ENCODE measurements around the gene SEMA4B.
A peak's percentile ranks its signal among the peaks of the same experiment; 100 is the strongest.
"Not testable (repeated sequence)": the region's sequence is repeated elsewhere in the genome, so short reads cannot be mapped to it uniquely, and the experiment has no call there.

SEMA4B gene

DNA sequence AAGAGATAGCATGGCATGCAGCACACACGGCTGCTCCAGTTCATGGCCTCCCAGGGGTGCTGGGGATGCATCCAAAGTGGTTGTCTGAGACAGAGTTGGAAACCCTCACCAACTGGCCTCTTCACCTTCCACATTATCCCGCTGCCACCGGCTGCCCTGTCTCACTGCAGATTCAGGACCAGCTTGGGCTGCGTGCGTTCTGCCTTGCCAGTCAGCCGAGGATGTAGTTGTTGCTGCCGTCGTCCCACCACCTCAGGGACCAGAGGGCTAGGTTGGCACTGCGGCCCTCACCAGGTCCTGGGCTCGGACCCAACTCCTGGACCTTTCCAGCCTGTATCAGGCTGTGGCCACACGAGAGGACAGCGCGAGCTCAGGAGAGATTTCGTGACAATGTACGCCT lies 27.8 kb downstream of the SEMA4B start:
- DNase-seq: no peak

DNA sequence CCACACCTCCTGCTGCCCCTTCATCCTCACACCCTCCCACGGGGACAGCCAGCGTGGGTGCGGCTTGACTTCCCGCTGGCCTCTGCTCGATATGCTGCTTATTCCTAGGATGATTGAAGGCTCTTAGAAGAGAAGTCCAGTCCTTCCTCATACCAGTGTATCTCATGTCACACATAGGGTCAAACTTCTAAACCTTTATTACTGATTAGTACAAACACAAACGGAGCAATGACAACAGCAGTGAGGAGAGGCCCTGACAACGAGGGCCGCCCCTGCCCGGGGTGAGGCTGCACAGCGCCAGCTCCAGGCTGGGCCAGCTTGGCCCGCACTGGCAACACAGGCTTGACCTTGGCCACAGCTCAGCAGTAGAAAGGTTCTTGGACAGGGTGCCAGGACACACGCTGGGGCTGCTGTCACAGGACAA lies 29.0 kb downstream of the SEMA4B start:
- DNase-seq: no peak

DNA sequence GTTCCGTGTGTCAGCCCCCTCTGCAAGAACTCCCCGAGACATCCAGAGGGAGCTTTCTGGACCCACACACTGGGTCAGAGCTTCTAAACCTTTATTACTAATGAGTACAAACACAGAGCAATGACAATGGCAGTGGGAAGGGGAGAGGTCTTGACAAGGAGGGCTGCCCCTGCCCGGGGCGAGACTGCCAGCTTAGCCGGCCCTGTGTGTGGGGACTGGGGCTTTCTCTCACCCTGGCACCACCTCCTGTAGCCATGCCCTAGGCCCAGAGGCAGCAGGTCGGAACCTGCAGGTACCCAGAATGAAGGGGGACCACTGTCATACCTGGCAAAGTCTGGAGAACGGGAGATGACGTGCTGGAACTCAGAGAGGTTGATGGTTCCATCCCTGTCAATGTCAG lies 29.5 kb downstream of the SEMA4B start:
- no peak for DNase-seq

DNA sequence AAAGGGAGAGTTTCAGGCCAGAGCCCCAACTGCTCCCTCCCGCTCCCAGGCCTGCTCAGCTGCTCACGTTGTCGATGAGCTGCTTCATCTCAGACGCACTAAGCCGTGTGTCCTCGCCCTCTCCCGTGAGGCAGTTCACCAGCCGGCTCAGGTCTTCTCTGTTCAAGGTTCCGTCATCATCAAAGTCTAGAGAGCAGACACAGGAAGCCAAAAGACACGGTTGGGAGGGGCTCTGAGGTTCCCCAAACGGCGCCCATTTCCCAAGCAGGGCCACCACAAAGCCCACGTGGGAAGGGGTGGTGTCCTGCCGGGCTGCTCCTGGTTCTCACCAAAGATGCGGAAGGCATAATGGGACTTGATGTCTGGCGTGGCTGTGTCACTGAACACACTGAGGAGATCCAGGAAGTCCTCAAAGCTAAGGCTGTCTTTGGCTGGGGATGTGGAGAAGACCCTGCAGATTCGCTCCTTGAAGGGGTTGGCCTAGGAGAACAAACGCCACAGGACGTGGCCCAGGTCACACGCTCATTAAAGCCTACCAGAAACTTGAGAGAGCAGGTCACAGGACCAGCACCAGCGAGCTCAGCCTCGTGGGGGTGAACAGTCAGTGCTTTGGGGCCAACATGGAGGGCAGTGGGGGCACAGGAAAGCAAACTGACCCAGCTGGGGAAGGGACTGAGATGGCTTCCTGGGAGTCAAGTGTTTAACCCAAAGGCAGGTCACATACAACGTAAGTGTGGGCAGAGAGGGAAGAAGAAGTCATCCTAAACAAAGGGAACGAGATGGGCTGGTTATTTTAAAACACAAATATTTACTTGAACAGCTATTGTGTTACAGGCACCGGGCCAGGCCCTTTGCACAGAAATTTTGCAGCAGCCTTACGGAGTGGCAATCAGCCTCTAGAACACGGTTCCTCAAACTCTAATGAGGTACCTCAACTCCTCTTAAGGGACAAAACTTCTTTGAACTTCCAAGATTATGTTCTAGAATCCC lies 30.2 kb downstream of the SEMA4B start:
- DNase-seq: no peak

DNA sequence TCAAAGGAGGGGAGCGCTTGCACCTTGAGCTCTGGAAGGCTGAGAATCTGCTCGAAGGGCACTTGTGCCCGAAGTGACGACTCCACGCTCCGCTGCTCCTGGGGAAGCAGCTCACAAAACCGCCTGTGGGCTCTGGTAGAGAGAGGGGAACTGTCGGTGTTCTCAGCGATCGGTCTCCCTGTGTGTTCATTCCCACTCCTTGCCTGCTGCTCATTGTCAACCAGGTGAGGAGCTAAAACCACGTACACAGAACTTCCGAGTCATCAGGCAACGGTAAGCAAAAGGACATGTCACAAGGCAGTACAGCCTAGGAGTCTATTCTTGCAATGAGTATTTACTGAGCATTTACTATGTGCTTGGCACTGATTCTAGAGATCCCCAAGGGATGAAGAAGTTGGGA lies 31.1 kb downstream of the SEMA4B start:
- no peak for DNase-seq

DNA sequence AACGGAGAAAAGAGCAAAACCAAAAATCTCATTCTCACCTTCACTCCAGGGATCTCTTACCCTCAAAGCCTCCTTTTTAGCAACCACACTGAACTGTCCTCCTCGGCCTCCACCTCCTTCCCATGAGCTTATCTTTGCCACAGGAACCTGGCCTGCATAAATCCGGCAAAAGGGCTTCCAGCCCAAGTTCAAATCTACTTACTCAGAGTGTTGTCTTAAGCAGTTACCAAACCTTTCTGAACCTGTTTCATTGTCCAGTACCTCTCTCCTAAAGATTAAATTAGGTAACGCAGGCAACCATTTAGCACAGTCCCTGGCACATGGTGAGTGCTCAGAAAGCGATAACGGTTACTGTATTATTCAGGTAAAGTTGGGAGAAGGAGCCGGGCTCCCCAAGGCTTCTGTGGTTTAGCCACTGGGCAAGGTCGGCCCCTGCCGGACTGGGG lies 31.8 kb downstream of the SEMA4B start:
- DNase-seq: no peak

DNA sequence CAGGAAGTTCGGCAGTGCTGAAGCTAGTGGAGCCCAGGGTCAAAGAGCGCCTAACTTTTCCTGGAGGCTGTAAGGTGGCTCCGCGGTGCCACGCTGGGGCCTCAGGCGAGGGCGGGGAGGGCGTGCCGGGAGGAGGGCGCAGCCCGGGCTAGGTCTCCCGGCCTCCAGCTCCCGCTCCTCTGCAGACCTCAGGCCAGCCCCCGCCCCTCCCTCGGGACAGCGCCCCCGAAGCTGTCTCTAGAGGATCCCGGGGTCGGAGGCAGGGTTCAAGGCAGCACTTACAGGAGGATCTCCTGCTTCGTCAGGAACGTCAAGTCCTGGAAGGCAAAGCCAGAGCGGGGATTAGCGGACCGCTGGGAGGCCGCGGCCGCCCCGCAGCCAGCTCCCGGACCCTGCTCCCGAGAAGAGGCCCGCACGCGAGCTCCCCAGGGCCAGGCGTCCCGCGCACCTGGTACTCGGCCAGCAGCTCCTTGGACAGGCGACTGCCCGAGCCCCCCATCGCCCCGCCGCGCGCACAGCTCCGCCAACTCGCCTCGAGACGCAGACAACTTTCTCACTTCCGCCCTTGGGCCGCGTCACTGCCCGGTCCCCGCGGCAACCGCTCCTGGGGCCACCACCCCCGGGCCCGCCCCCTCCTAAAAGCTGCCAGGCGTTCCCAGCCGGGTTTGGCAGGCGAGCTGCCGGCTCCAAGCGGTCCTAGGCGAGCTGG lies 32.4 kb downstream of the SEMA4B start, which contains the start of gene CIB1:
Gene CIB1 (minus strand): TSS at position 555 of the 709 bp plus-strand sequence. CDS start 56 bp downstream, at position 499.
- DNase-seq: peak; percentile 97

DNA sequence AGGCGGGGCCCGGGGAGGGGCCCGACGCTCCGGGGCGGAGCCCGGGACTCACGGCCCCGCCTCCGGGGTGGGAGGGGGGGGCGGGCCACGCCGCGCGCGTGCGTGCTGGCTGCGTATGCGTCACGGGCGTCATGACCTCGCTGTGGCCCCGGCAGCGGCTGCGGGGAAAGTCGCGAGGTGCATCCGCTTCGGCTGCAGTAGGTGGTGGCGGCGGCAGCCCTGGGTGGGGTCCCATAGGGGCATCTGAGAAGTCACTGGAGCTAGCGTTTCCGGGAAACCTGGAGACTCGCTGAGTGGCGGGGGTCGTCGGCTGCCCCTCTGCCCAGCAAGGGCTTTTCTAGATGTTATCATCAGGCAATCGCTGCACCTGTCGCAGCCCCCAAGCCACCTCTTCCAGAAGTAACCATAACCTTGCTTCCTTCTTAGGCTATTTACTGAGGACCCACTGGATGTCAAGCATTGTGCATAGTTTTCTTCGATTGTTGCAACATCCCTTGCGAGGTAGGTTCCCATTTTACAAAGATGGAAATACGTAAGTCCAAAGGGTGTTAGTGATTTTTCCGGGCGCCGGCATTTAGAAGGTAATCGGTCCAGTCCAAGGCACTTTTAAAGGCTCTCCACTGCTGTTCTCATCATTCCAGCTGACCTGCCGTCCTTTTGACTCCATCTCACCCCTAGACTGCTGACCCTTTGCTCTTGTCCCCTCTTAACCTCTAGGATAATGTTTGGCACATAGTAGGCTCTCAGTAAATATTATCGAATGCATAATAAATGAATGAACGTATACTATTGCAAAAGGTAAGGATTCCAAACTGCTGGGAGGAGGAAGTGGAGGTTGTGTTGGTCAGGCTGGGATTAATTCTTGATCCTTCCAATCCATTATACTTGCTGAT lies 33.2 kb downstream of the SEMA4B start, which contains the start of gene GDPGP1:
Gene GDPGP1 (plus strand): TSS at position 114 of the 893 bp plus-strand sequence. CDS start 6,700 bp downstream, outside the sequence.
- no peak for DNase-seq

DNA sequence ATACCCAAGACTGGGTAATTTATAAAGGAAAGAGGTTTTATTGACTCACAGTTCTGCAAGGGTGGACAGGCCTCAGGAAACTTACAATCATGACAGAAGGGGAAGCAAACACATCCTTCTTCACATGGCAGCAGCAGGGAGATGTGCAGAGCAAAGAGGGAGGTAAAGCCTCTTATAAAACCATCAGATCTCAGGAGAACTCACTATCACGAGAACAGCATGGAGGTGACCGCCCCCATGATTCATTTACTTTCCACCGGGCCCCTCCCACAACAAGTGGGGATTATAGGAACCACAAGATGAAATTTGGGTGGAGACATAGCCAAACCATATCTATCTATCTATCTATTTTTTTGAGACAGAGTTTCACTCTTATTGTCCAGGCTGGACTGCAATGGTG lies 38.2 kb downstream of the SEMA4B start:
- no peak for DNase-seq

DNA sequence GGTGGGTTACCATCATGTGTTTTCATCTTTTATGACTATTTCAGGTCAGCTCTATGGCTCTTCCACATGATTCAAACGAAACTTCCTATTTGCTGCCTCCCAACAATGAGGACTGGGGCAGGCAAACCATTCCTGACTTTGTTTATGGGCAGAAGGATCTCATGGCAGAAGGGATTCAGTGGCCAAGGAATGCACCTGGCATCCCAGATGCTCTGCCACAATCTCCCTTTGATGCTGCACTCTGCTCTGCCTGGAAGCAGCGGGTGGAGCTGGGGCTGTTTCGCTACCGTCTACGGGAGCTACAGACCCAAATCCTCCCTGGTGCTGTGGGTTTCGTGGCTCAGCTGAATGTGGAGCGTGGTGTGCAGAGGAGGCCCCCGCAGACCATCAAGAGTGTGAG lies 39.7 kb downstream of the SEMA4B start:
- DNase-seq: no peak

DNA sequence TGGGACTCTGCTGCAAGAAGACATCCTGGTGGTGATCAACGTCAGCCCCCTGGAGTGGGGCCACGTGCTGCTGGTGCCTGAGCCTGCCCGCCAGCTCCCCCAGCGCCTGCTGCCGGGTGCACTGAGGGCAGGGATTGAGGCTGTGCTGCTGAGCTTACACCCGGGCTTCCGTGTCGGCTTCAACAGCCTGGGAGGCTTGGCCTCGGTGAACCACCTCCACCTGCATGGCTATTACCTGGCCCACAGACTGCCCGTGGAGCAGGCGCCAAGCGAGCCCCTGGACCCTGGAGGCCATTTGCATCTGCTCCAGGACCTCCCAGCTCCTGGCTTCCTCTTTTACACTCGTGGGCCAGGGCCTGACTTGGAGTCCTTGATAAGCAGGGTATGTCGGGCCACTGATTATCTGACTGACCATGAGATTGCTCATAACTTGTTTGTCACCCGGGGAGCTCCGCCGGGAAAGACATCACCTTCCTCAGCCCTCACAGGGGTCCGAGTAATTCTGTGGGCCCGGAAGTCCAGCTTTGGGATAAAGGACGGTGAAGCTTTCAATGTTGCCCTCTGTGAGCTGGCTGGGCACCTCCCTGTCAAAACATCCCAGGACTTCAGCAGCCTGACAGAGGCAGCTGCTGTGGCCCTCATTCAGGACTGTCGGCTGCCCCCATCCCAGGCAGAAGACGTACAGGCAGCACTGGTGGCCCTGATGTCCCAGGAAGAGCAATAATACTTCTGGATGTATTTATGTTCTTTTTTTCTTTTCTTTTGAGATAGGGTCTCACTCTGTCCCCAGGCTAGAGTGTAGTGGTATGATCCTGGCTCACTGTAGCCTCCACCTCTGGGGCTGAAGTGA lies 40.4 kb downstream of the SEMA4B start:
- DNase-seq: no peak

DNA sequence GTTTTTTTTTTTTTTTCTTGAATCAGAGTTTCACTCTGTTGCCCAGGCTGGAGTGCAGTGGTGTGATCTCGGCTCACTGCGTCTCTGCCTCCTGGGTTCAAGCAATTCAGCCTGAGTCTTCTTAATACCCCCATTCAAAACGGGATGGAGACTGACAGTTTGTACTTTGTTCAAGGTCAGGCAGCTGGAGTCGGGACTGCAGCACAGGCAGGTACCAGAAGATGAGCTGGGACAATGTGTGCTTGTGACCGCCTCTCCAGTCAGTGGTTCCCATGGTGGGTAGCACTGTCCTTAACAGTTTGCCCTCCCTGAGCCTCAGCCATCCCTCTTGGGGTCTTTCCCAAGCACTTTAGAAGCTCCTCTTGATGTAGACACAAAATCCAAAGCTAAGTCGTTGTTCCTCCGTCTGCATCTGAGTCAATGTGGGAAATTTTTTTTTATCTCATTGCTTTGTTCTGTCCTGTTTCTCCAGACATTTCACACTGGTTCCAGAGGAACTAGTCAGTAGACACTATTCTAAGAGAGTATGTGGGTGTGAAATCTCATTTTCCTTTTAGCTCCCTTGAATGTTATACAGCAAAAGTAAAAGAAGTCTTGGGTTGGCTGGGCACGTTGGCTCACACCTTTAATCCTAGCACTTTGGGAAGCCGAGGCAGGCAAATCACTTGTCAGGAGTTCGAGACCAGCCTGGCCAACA lies 43.0 kb downstream of the SEMA4B start:
- DNase-seq: no peak

DNA sequence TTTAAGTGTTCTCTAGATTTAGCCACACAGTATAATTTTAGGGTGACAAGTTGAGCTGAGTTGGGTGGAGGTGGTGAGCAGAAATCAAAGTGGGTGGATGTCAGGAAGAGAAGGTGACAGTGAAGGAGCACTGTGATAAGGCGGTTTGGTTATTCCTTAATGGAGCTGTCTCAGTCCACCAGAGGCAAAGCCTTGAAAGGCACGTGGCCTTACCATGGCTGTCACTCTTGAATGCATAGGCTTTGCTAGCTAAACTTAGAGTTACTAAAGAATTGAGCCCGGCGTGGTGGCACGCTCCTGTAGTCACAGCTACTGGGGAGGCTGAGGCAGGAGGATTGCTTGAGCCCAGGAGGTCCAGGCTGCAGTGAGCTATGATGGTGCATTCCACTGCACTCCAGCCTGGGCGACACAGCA lies 47.7 kb downstream of the SEMA4B start:
- DNase-seq: no peak

DNA sequence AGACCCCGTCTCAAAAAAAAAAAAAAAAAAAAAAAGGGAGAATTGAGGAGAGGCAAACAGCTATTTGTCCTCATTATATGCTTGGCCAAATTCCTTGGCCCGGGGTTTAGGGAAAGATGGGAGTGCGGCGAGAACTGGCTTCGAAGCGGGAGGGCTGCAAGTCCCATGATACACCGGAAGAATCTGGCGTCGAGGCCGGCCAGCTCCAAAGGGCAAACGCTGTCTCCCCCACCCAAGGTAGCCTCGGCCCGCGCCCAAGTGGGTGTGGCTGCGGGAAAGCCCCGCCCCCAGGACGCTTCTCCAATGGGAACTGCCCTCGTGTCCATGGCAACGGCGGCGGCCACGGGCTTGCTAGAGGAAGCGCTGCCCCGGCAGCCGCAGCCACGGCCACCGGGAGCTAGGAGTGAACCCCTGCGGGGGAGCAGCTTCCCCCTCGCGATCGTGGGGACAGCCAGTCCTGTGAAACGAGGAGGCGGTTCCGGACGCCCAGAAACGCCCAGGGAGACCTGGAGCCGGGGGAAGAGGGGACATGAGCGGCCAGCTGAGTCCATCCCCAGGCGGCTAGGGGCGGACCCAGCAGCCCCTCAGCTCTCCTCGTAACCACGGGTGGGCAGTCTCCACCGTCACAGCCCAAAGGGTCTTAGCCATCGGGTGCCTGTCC lies 48.2 kb downstream of the SEMA4B start, which contains the start of gene TTLL13:
Gene TTLL13 (plus strand): TSS at position 354 of the 661 bp plus-strand sequence. CDS start 1,075 bp downstream, outside the sequence.
- peak; percentile 86 for DNase-seq

DNA sequence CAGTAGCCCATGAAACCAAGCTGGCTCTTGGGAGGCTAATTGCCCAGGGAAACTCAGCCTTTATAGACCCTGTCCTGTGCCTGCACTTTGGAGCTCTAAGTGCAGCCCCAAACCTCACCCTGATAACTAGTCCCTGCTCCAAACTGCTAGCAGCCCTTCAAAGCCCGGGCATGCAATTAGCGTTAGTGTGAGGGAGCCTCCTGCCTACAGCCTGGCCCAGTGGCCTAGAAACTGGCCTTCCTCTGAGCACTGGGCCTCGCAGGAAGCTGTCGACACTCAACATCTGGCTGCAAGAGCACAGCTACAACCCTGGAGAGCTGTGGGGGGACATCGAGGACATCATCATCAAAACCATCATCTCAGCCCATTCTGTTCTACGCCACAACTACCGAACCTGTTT lies 56.6 kb downstream of the SEMA4B start:
- DNase-seq: no peak

DNA sequence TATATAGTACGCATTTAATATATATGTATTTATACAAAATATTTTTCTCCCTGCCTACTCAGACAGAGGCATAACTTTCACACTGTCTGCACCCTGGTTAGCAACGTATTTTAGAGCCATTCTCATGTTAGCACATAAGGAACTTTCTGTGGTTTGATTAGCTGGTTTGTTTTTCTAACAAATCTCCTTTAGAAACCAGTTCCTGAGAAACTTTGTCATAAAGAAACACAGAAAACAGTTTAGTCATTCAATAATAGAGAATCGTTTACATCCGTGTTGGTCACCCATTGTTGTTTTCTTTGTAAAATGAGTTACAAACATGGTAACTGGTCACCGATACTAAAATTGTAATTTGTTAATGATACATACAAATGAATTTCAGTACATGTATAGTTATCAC lies 58.4 kb downstream of the SEMA4B start:
- no peak for DNase-seq

DNA sequence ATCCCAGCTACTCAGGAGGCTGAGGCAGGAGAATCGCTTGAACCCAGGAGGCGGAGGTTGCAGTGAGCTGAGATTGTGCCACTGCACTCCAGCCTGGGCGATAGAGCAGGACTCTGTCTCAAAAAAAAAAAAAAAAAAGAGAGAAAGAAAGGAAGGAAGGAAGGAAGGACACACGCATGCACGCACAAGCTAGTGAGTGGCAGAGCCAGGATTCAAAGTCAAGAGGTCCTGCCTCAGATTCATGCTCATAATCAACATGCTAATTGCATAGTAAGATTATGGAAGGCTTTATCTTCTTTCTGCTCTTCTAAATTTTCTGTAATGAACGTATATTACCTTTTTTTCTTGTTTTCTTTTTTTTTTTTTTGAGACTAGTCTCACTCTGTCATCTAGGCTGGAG lies 59.6 kb downstream of the SEMA4B start:
- not testable (repeated sequence) for DNase-seq

DNA sequence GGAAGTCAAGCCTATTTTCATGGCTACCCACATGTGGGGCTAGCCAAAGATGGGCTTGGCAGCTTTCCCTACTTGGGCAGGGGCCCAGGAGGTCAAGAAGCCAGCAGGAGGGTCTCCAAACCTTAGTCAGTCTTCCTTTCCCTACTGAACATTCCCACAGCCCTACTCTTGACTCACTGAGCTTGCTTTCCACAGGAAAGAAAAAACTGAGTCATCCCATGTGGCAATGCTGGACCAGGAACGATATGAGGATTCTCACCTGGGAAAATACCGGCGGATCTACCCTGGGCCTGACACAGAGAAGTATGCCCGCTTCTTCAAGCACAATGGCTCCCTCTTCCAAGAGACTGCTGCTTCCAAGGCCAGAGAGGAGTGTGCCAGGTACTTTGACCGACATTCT lies 60.7 kb downstream of the SEMA4B start:
- DNase-seq: peak; percentile 42

DNA sequence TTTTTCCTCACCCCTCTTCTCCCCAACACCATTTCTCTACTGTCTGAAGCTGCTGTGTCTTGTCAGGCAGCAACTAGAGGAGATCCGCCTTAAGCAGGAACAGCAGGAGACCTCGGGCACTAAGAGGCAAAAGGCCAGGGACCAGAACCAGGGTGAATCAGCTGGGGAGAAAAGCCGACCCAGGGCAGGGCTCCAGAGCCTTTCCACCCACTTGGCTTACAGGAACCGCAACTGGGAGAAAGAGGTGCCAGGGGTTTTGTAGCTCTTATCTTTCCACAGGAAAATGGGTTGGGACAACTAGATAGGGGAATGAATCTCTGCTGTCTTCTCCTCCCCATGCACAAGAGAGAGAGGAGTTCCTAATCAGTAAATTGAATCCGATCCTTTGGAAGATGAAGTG lies 61.3 kb downstream of the SEMA4B start:
- no peak for DNase-seq

DNA sequence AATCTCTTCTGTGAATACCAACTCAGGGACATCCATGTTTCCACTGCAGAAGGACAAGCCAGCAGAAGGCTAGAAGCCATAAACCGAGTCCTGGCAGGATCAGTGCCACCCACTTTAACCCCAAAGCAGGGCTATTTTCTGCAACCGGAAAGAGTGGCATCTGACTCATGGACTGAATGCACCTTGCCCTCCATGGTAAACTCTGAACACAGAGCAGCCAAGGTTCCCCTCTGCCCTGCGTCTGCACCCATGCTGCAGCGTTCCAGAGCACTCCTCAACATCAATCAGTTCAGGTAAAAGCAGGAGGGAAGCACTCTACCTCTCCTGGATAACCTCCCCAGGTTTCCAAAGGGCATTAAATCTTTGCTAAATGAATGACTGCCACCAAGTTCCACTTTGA lies 63.5 kb downstream of the SEMA4B start:
- no peak for DNase-seq

Measured in fibroblast of skin of right biceps (primary cell).